ELF-1 (cell line): Measurements from ENCODE around the gene FIGNL2.
A peak's percentile ranks its signal among the peaks of the same experiment; 100 is the strongest.

Source experiments
- DNase-seq: peaks from one replicate; pipeline ENCODE4 v3.0.0-alpha.2; 2016; ENCODE audit warnings: low read depth, low spot score

The FIGNL2 gene

DNA sequence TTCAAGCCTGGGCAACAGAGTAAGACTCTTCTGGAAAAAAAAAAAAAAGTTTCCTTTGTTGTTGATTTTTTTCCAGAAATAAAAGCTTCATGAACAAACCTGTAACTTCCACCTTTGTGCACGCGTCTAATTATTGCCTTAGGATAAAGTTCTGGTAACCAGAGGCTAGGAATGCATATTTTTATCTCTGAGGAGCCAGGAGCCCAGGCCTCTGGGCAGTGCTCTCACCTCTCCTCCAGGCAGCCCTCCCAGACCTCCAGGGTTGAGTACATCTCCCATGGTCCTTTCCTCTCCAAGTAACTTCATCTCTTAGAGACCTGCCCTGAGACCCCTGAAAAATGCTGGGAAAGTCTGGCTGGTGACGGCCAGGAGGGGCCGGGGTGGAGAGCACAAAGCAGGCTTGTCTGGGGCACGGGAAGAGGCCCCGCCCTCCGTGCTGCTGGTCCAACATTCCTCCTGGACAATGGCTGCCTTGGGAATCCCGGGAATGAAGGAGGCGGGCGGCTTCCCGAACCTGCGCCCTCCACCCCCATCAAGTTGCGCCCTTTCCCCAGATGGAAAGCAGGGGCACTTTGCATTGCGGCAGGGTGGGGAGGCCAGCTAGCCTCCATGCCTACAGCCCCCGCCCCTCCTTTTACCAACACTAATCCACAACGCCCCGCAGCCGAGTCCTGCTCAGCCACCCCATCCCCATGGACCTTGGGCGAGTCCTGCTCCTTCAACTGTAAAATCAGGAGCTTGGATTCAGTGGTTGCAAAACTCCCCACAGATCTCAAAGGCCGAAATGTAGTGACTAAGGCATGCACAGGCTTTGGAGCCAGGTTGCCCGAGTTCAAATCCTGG lies 7.3 kb upstream of the FIGNL2 start:
- peak; percentile 90 for DNase-seq

DNA sequence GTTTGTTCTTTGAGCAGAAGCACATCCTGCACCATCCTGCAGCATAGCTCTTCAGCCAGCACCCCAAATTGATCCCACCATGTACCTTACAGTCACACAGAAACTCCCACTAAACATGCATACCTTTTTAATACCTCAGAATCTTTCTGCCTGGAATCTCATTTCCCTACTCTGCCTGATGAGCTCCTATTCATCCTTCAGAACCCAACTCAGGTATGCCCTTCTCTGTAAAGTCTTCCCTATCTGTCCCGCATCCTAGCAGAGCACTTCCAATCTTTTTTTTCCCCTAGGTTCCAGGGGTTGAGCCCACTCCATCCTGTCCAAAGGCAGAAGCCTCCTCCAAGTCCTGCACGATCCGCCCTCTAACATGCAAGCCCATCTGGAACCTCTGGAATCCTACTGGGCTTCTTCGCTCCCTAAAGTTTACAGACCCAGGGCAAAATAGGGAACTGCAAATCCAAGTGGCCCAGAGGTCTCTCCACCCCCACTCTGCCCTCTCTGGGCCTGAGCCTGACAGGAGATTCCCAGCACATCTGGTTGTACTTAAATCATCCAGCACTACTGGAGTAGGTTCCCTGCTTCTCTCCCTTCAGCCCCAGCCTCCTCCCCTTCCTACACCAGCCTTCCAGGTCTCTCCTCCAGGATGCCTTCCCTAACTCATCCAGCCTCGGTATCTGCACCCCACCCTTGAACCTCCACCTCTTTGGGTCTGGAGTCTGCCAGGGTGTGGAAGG lies 4.1 kb upstream of the FIGNL2 start:
- peak; percentile 67 for DNase-seq

DNA sequence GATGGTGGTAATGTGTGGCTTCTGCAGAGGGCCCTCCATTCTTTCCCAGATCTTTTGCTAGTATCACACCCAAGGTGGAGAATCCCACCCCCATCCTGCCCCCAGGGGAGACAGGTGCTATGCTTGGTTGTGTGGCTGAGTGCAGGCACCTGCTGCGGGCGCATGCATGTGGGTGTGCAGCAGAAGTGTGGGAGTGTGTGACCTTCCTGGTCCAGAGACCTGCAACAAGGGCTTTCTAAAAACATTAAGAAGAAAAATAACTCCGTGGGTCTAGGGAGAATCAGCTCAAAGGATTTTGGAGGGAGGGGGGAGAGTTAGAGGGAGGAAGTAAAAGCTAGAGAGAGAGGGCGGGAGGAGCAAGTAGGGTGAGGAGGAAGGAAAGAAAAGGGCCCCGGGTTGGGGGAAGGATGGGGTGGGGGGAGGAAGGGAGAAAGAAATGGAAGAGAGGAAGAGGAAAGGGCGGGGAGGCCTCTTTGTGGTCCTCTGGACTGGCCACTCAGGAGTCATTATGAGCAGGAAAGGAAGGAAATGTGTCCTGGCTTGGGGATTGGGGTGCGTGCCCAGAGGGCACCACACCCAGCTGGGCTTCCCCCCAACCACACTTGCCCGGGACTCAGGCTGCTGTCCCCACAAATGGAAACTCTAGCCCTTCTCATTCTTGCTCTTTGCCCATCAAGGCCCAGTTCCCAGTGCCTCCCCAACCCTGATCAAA lies 3.1 kb upstream of the FIGNL2 start:
- DNase-seq = no peak

DNA sequence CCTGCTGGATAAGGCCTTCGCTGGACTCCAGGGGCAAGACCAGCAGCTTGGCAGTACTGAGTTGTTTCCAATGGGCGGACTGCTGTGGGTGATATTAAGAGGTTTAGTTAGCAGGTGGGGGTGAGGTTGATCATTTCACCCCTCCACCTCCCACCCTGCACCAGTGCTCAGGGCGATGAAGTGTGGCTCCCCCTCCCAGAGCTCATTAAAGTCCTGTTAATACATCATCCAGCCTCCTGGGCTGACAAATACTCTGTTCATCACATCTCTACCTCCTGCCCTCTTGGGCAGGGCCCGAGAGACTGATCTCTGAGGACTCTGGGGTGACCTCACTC lies 2.4 kb upstream of the FIGNL2 start:
- no peak for DNase-seq

DNA sequence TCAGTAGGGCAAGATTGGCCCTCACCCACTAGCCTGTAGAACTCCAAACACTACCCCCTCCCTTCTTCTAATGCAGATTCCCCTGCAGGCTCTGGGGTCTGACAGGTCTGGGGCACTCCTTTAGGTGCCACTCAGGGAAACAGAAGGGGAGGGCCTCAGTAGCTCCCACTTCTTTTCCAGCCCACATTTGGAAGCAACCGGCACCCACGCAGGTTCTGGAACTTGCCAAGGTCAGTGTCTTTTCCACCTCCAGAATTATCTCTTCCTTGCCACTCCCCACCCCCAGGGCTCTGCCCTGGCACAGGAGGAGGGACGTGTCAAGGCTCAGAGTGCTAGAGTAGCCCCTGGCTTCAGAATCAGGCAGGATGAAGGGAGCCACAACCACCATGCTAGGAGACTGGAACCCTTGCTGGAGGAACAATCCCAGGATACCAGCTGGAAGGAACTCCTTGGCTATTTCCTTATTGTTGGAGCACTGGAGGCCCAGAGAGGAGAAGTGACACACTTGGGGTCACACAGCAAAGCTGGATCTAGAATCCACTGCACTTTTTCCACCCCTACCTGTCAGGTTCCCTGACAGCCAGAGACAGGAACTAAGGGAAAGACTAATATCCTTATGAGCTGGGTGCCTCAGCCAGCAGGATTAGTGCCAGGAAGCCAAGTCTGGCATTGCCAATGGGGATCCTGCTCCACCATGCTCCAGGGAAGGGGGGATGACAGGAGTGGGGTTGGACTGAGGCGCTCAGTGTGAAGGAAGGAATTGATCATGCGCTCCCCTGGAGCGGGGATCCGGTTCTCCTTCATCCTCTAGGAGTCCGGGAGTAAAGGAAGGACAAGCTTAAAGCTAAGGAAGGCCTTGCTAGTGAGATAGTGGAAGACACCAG lies 1.8 kb upstream of the FIGNL2 start:
- DNase-seq = no peak

DNA sequence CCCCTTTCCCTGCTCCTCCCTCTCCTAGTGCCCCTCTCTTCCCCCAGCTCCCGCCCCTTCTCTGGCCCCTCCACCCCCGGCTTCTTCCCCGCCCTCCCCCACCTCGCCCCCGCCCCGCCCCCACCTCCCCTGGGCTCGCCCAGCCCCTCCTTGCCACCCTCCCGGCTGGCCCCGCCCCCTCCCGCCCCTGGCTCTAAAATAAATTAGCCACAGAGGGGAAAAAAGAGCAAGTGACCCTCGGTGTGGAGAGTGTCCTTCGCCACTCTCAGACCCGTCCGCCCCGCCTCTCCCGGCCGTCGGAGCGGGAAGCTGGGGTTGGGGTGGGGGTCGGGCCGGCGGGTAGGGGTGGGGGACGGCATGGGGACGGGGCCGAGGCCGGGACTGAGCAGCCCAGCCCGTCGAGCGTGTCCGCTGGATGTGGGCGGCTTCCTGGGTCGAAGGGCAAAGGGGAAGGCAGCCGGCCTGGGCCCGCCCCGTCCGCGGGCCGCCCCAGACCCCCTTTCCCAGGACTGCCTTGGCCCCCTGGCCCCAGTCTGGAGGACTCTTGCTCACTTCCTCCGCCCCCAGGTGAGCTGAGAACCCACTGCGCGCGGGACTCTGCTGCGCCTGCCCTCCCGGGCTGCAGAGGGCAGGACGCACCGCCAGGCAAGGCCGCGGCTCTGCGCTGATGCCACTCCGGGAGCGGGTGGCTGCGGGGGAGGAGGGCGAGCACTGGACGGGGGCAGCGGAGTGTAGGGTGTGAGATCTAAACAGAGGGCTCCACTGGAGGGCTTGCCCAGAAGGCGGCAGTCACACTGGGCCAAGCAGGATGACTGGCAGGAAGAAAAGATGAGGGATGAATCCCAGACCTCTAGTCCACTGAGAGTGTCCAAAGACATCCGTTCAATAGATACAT lies 570 bp upstream of the FIGNL2 start:
- peak; percentile 73 for DNase-seq

DNA sequence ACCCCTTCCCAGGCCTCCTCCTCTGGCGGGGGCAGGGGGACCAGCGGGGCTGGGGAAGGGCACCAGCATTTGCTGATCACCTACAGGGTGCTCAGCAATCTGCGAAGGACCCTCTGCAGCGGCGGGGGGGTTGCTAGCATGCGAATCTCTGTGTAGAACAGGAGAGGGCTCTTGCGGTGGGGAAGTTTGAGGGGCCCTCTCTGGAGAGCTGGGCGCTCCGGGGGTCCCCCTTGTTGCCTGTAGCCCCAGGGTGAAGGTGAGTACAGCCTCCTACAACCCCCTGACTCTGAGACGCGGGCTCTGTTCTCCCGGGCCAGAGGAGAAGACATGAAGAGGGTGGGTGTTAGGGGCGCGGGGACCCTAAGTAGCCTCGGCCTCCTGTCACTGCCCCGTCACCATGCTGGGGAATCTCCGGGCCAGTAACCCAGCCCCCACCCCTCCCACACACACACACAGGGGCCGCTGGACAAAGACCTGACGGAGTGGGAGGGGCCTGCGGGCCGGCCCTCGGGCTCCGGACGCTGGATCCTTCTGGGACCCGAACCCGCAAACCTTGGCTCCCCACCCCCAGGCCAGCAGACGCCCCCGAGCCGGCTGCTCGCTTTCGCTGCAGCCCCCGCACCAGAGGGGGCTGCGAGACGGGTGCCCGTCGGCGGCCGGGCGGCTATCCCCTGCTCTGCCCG lies 734 bp downstream of the FIGNL2 start:
- peak; percentile 71 for DNase-seq

DNA sequence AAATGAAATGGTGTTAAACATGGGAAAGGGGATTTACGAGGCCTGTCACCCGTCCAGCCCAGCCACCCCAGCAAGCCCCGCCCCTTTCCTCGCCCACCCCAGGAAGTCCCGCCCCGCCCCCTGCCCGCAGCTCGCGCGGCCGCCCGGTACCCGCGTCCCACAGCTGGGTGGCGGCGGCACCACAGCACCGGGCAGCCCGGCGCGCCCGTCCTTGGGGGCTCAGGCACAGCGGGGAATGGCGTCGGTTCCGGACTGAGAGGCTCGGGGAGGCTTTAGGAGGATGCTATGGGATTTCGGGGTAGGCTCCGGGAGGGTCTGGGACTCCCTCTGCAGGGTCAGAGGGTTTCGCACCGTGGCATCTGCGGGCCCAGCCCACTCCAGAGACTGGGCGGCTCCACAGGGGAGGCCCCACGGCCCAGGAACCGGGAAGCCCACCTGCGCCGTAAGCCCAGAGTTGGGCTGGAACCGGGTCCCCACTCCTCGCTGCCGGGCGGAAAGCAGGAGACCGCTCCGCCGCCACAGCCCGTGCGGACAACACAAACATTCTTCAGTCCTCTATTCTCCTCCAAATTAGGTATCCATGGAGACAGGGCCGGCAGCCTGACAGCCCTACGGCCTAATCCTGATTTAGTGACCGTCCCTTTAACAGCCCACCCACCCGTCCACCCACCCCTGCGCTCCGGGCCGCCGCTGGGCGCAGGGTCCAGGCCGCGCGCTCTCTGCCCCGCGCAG lies 1.4 kb downstream of the FIGNL2 start:
- peak; percentile 82 for DNase-seq

DNA sequence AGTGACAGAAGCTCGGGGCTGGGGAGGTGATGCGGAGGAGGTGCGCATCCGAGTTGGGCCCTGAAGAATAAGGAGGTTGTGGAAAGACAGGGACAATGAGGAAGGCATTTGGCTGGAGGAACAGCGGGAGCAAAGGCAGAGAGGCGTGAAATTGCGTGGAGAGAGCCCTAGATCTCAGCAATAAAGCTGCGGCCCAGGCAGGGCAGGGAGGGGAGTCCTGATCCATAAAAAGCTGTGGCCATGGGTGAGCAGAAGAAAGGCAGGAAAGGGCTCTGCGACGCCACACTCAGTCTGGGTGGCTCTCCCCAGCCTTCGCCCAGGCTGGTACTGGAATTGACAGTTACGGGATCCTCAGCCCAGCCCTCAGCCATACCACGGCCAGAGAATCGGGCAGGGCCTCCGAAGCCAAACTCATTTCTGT lies 2.2 kb downstream of the FIGNL2 start:
- no peak for DNase-seq

DNA sequence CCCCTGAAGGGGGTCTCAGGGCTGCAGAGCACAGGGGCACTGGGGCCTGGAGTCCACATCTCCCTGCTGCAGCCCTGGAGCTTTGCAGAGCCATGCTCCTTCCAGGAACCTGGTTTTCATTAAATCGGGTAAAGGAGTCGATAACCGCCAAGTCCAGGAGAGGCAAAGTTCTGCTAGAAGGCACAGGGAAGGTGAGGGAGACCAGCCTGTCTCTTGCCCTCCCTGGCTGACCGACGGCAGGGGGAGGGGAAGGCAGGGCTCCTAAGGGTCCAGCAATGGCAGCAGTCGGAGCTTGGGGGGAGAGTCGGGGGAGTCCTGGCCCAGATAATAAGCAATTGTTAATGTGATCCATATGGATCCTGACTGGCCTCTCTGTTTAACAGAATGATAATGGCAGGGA lies 3.0 kb downstream of the FIGNL2 start:
- no peak for DNase-seq

DNA sequence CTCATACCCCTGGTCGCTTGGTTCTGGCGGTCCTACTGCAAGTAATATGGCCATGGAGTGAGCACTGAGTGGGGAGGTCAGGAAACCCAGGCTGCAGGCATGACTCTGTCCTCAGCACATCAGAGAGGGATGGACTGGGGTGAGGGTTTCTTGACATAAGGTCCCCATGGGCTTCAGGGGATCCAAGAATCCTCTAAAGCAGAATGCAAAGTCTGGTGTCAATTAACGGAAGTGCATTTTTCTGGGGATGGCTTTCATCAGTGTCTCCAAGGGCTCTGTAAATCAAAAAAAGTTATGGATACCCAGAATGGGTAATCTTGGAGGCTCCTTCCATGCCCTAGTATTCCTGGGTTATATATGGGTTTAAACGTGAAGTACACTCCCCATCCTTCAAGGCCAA lies 3.7 kb downstream of the FIGNL2 start:
- DNase-seq = no peak

DNA sequence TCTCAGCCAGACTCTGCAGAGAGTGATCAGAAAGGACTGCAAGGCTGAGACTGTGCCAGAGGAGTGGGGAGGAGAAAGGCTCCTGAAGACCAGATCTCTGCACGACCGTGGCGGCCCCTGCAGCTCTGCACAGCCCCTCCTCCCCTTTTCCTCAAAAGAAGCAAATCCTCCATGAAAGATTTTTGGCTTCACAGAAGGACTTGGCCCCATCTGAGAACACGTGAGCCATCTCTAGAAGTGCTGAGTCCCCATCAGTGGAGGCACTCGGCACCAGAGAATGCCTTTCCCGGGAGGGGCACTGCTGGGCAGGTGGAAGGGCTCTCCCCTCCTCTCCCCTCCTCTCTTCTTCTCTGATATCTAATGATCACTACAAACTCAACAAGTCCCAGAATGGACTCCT lies 6.8 kb downstream of the FIGNL2 start:
- no peak for DNase-seq

DNA sequence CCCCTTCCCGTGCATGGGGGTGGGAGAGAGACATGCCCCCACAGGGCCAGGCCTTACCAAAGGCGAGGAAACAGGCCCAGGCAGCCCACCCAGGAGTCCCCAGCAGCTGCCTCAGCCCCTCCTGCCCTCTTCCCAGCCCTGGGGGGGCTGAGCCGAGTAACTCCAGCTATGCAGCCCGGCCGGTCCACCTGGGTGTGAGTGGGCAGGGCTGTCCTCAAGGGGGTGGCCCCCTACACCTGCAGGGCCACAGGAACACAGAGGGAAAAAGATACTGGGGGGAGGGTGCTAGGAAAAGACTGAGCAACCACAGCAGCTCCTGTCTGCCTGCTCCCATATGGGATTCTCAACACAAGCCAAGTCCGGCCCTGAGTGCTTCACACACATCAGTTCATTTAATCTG lies 7.6 kb downstream of the FIGNL2 start:
- DNase-seq = no peak

DNA sequence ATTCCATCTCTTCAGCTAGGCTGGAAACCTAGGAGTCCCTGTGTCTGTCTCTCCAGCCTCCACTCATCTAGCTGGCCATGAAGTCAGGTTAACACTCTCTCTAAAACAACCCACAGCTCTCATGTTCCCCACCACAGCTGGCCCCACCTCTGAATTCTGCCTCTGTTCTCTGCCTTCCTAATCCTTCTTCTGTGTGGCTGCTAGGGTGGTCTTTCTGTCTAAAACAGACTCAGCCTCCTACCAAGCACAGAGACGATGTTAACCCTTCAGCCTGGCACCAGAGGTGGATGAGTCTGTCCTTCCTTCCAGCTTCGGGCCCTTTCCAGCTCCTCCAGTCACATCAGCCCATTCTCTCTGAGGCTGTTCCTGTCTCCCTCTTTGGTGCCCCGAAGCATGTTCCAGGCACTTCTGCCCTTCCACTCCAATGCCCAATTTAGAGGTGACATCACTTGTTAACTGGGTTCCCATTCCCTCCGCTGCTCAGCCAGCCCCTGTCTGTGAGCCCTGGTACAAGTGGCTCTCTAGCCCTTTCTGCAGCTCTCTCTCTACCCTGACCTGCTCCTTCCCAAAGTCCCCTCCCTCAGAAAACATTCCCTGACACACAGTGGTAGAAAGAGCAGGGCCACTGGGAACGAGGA lies 9.1 kb downstream of the FIGNL2 start:
- no peak for DNase-seq

DNA sequence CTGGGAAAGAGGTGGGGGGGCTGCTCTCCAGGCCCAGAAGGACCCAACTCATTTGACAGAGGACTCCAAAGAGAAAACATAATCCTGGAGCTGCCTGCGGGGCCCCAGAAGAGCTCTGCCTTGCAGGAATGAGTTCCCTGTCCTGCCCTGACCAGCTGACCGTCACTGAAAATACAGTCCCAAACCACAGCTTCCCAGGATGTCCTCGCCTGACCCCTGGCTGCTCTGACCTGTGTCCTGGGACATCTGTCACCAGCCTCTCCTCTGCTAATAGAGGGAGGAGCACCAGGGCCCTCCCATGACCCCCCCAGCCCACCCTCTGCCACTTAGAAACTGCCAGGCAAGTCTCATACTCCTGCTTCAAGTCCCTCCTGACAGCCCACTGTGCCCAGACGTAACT lies 9.8 kb downstream of the FIGNL2 start:
- DNase-seq = no peak

DNA sequence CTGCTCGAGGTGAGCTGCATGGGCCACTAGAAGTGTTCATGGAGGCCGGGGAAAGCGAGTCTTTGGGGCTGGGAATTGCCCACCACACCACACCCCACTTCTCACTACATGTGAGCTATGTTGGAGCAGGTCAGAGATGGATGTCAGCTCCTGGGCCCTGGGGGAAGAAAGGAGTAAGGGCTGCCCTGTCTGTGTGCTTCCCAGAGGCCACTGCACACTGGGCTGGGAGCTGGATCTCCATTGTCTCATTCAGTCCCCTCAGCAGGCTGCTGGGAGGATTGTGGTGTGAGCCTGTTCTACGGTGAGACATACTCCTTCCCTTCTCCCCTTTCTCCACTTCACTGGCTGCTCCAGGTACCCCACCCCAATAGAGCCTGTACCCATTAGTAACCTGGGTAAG lies 10.5 kb downstream of the FIGNL2 start:
- no peak for DNase-seq

DNA sequence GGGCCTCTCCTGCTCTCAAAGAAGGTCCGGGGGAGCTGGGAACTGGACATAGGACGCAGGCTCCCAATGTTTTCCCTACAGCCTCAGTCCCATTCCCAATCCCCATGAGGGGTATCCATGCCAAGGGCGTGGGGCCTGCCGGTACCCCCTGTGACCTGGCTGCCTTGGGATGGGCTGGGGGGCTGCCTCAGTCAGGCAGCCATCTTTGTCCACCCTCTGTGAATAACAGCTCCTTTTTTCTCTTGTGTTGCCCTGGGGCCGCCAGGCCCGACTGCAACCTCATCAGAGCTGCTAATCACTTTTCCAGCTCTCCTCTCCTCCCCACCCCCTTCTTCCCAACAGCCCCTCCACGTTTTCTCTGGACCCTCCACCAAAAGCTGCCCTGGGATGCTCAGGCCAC lies 11.2 kb downstream of the FIGNL2 start:
- peak; percentile 78 for DNase-seq

DNA sequence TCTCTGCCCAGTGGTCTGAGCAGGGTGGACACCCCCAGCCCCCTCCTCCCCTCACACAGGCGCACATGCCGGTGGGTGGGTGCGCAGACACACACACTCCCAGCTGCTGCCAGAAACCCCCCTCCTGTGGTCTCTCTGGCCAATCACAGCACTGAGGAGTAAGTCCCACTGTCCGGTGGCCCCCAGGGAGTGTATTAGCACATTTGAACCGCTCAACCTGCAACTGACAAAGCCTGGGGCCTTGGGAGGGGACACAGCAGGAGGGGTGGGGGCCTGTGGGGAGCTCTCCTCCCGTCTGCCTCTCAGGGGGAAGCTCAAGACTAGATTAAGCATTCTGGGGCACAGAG lies 11.7 kb downstream of the FIGNL2 start:
- no peak for DNase-seq
